BLaER1 treated with 17β-estradiol and CSF1 and Interleukin-3, amounts not matched to agents 10 nM and 100 nM (cell line): ENCODE measurements around the gene KAZN.

Source experiments
- H3K27ac ChIP-seq, 11 experiments: shearing (Covaris generic); formaldehyde crosslinking; 2 replicates each; pipeline ENCODE4 v1.8.1; 2022
- H3K27me3 ChIP-seq, 11 experiments: shearing (Covaris generic); formaldehyde crosslinking; 2 replicates each; pipeline ENCODE4 v1.8.1; 2022
- H3K36me3 ChIP-seq, 11 experiments: shearing (Covaris generic); formaldehyde crosslinking; 2 replicates each; pipeline ENCODE4 v1.8.1; 2022
- H3K4me1 ChIP-seq, 10 experiments: shearing (Covaris generic); formaldehyde crosslinking; 2 replicates each; pipeline ENCODE4 v1.8.1; 2022
- H3K4me2 ChIP-seq, 11 experiments: shearing (Covaris generic); formaldehyde crosslinking; 2 replicates each; pipeline ENCODE4 v1.8.1; 2022
- H3K4me3 ChIP-seq, 10 experiments: shearing (Covaris generic); formaldehyde crosslinking; 2 replicates each; pipeline ENCODE4 v1.8.1; 2022
- H3K9ac ChIP-seq, 11 experiments: shearing (Covaris generic); formaldehyde crosslinking; 2 replicates each; pipeline ENCODE4 v1.8.1; 2022
- H3K9me3 ChIP-seq, 11 experiments: shearing (Covaris generic); formaldehyde crosslinking; replicated peaks in 1 of 11; 2 replicates each; pipeline ENCODE4 v1.8.1; 2022
- H4K20me1 ChIP-seq, 11 experiments: shearing (Covaris generic); formaldehyde crosslinking; 2 replicates each; pipeline ENCODE4 v1.8.1; 2022
- Cebpa-rat ChIP-seq, 11 experiments: shearing (Covaris generic); IDR thresholded peaks; 2 replicates each; pipeline ENCODE4 v1.8.1; 2022

Gene KAZN

DNA sequence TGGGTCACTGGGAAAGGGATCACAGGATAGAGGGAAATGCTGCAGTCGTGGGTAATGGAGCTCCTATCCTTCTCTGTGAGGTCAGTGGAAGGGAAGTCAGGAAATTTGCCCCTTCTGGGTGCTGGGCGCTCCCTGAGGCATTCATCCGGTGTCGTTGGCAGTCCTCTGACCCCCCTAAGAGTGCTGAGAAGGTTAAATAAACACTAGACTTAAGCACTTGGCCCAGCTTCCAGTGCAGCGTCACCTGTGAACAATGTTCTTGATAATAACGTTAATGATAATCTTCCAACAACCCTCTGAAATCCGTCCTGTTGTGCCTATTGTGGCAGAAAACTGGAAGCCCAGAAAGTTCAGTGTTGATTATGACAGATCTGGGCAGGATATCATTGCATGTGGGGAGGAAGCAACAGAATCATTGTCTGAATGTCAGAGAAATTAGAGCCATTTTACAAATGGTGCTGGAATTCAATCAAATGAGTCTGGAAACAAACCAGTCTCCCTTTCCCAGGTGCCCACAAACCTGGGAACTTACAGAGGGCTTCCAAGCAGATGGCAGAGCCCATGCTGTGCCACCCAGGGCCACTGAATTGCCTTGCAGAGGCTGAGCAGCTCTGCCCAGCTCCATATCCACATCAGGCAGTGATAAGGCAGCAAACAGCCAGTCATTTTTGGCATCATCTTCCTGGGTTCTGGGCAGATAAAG, 216.8 kb downstream of the KAZN start:
- H4K20me1 ChIP-seq, result no peaks in the 10 kb centered on the region
- H3K4me1 ChIP-seq, result peaks cover 0 to 9% (median 8%) of the 10 kb centered on the region in 10 experiments; a peak in 16 of 20 replicates
- no peaks in the 10 kb centered on the region for H3K27me3 ChIP-seq
- no peak overlapping the region for H3K4me2 ChIP-seq
- no peak for TF ChIP-seq Cebpa-rat (IDR thresholded peaks at IDR 0.05)
- H3K4me3 ChIP-seq, result no peak overlapping the region
- H3K27ac ChIP-seq, result no peak overlapping the region
- H3K9ac ChIP-seq, result no peak overlapping the region
- no peaks in the 10 kb centered on the region for H3K36me3 ChIP-seq
- peaks cover 0 to 7% (median 0%) of the 10 kb centered on the region in 11 experiments; a peak in 4 of 22 replicates for H3K9me3 ChIP-seq

DNA sequence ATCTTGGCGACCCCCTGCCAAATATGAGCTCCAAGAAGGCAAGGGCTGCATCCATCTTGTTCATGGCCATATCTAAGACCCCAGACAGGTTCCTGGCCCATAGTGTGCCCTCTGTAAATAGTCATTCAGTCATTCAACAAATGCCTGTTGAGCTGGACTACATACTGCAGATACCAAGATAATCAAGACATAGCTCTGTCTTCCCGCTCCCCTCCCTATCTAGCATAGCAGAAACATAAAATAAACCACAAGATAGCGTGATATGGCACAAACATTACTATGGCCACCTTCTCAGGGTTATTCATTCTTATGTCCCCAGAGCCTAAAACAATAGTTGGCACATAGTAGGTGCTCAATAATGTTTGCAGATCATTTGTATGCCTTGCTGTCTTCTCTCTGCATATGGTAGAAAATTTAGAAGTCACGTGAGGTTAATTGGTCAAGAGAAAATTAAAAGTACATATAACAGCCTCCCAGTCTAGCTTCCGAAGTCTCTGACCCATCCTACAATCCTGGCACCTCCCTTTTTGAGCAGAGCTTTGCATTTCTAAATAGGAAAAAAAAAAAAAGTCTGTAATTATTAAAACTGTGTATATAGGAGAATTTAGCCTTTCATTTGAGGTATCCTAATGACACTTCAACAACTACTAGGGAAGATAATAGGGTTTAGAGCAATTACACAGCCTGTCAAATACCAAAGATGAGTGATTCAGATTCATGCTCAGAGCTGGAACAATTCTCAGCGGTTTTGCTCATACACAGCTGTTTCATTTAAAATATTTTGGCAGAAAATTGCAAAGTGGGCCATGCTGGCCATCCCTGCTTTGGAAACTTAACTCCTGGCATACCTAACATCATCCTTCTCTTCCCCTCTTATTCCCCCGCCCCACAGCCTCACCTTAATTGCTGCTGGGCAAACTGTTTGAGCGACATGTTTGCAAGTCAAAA, 219.0 kb downstream of the KAZN start:
- no peak for TF ChIP-seq Cebpa-rat (IDR thresholded peaks at IDR 0.05)
- Histone ChIP-seq H4K20me1 (no peaks in the 10 kb centered on the region), H3K9me3 (peaks cover 0 to 7% (median 0%) of the 10 kb centered on the region in 11 experiments; a peak in 4 of 22 replicates), H3K27me3 (no peaks in the 10 kb centered on the region), H3K27ac (no peak overlapping the region), H3K4me3 (no peak overlapping the region), H3K4me1 (no peaks in the 10 kb centered on the region), H3K9ac (no peak overlapping the region), H3K4me2 (no peak overlapping the region), H3K36me3 (no peaks in the 10 kb centered on the region)

DNA sequence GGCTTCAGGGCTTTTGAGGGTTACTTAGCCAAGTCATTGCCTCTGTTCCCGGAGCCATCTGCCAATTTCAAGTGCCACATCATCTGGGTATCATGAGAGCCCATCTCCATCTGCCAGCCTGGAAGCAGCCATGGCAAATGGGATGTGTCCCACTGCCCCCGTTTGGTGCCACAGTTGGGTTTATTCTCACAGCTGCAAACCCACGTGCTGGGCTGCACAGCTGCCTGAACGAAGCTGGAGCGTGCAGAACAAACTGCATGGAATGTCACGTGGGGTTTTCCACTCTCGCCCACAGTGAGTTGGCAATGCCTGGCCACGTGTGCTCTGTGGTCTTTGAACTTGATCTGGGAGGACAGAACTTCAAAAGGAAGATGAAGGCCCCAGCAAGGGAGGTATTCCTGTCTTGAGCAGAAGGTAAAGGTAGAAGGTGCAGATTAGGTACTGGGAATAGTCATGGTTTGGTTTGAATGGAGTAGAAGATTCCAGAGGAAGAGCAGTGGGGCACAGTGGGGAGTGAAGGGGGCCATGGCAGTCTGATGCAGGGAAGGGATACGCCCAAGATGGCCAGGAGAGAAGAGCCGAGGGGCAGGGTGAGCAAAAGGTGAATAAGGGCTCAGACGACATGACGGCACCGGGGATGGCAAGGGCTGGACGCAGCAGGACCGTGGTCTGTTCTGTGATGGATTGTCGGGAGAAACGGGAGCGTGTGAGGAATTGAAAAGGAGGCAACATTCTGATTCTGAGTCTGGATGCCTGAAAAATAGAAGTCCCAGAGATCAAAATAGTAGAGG, 222.0 kb downstream of the KAZN start:
- Histone ChIP-seq H3K36me3 (no peaks in the 10 kb centered on the region), H3K4me1 (peaks cover 0 to 8% (median 5%) of the 10 kb centered on the region in 10 experiments; a peak in 5 of 20 replicates), H3K9ac (no peak overlapping the region), H4K20me1 (no peaks in the 10 kb centered on the region), H3K27ac (no peak overlapping the region), H3K9me3 (peaks cover 0 to 7% (median 0%) of the 10 kb centered on the region in 11 experiments; a peak in 4 of 22 replicates), H3K4me3 (no peak overlapping the region), H3K4me2 (no peak overlapping the region), H3K27me3 (no peaks in the 10 kb centered on the region)
- no peak for TF ChIP-seq Cebpa-rat (IDR thresholded peaks at IDR 0.05)

- Histone ChIP-seq H3K4me2 (no peak overlapping the region), H3K4me3 (no peak overlapping the region), H3K27ac (no peak overlapping the region), H3K4me1 (peaks cover 0 to 17% (median 12%) of the 10 kb centered on the region in 10 experiments; a peak in 12 of 20 replicates), H3K27me3 (no peaks in the 10 kb centered on the region), H3K9me3 (peaks cover 0 to 3% (median 0%) of the 10 kb centered on the region in 11 experiments; a peak in 2 of 22 replicates), H3K9ac (no peak overlapping the region), H3K36me3 (no peaks in the 10 kb centered on the region), H4K20me1 (no peaks in the 10 kb centered on the region)
- TF ChIP-seq Cebpa-rat (IDR thresholded peaks at IDR 0.05), result no peak
Measured at GRCh38 chr1:14822493-14822892, 224.0 kb downstream of the KAZN start.

GRCh38 chr1:14822996-14823395, 224.5 kb downstream of the KAZN start:
- peaks cover 0 to 8% (median 0%) of the 10 kb centered on the region in 11 experiments; a peak in 5 of 22 replicates for H3K9me3 ChIP-seq
- H3K4me3 ChIP-seq, result no peak overlapping the region
- TF ChIP-seq Cebpa-rat (IDR thresholded peaks at IDR 0.05), result no peak
- H3K36me3 ChIP-seq, result no peaks in the 10 kb centered on the region
- no peak overlapping the region for H3K27ac ChIP-seq
- no peak overlapping the region for H3K9ac ChIP-seq
- no peak overlapping the region for H3K4me2 ChIP-seq
- no peaks in the 10 kb centered on the region for H3K27me3 ChIP-seq
- no peaks in the 10 kb centered on the region for H4K20me1 ChIP-seq
- peaks cover 0 to 17% (median 12%) of the 10 kb centered on the region in 10 experiments; a peak in 12 of 20 replicates for H3K4me1 ChIP-seq

- Histone ChIP-seq H4K20me1 (no peaks in the 10 kb centered on the region), H3K4me2 (peak overlapping the region in 2 of 11 experiments; percentile 15 to 20; a peak in 3 of 22 replicates), H3K27me3 (no peaks in the 10 kb centered on the region), H3K36me3 (no peaks in the 10 kb centered on the region), H3K27ac (no peak overlapping the region), H3K9ac (no peak overlapping the region), H3K9me3 (peaks cover 0 to 16% (median 8%) of the 10 kb centered on the region in 11 experiments; a peak in 12 of 22 replicates), H3K4me3 (no peak overlapping the region), H3K4me1 (peaks cover 0 to 17% (median 12%) of the 10 kb centered on the region in 10 experiments; a peak in 12 of 20 replicates)
- TF ChIP-seq Cebpa-rat (IDR thresholded peaks at IDR 0.05), result no peak
Measured at GRCh38 chr1:14824314-14824915, 225.9 kb downstream of the KAZN start.

GRCh38 chr1:14825396-14825795, 226.9 kb downstream of the KAZN start:
- Histone ChIP-seq H3K9me3 (peaks cover 0 to 16% (median 8%) of the 10 kb centered on the region in 11 experiments; a peak in 12 of 22 replicates), H3K4me2 (no peak overlapping the region), H3K27ac (no peak overlapping the region), H3K9ac (no peak overlapping the region), H3K4me3 (no peak overlapping the region), H3K27me3 (no peaks in the 10 kb centered on the region), H4K20me1 (no peaks in the 10 kb centered on the region), H3K4me1 (peaks cover 0 to 17% (median 12%) of the 10 kb centered on the region in 10 experiments; a peak in 12 of 20 replicates), H3K36me3 (no peaks in the 10 kb centered on the region)
- no peak for TF ChIP-seq Cebpa-rat (IDR thresholded peaks at IDR 0.05)

GRCh38 chr1:14826172-14826636, 227.7 kb downstream of the KAZN start:
- peaks cover 0 to 16% (median 8%) of the 10 kb centered on the region in 11 experiments; a peak in 12 of 22 replicates for H3K9me3 ChIP-seq
- H3K4me2 ChIP-seq, result peak overlapping the region; percentile 1 to 43 (median 29); a peak in 12 of 22 replicates
- no peaks in the 10 kb centered on the region for H3K36me3 ChIP-seq
- no peaks in the 10 kb centered on the region for H4K20me1 ChIP-seq
- no peak overlapping the region for H3K27ac ChIP-seq
- H3K4me1 ChIP-seq, result peaks cover 0 to 17% (median 12%) of the 10 kb centered on the region in 10 experiments; a peak in 12 of 20 replicates
- H3K9ac ChIP-seq, result no peak overlapping the region
- no peaks in the 10 kb centered on the region for H3K27me3 ChIP-seq
- no peak for TF ChIP-seq Cebpa-rat (IDR thresholded peaks at IDR 0.05)
- H3K4me3 ChIP-seq, result no peak overlapping the region
